Measurements from ENCODE around the gene OTOGL.

DNA sequence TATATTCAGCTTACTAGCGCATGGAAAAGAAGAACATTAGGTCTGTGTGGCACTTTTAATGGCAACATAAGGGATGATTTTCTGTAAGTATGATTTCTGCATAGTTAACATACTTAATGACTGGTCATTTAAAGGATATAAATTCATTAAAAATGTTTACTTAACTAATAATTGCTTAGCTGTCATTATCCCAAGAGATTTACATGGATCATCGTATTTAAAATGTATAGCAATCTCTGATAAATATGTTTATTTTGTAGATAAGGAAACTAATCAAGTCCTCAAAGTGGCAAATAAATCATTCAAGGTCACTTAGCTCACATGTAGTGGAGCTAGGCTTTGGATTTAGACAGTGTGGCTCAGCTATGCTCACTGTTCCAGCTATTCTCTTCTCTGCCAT is 158.6 kb downstream of the OTOGL start:
- TF ChIP-seq CTCF (IDR thresholded peaks at IDR 0.05) (no peak), POLR2A (IDR thresholded peaks at IDR 0.05) (no peak)

Measured in adrenal gland (tissue), 5 donors.